CD4-positive, alpha-beta T cell treated with Interleukin-15 for 4 hours (primary cell): ENCODE data around the gene ADAMTS12.
"Not testable (repeated sequence)": the region's sequence is repeated elsewhere in the genome, so short reads cannot be mapped to it uniquely, and the experiment has no call there.

Experiments used
- DNase-seq: peaks from one replicate; pipeline ENCODE4 v3.0.0-alpha.2; 2020; ENCODE audit warnings: low spot score

The ADAMTS12 gene

GRCh38 chr5:33526755-33527154, 365.0 kb downstream of the ADAMTS12 start:
- no peak for DNase-seq

DNA sequence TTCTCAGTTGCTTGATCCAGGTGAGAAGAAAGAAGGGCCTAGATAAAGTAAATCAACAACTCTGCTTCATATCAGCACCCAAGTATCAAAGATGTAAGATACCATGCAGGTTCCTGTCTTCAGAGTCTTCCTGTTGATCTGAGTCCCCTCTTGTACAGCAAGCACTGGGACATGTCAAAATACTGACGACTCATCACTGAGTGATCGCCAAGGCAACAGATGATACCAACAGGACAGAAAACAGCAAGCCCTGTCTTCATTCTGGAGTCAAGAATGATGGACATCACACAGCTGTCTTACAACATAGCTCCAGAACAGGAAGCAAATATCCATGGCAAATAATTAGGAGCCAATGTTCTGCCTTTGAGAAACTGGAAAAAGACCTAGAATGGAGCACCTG, 367.3 kb downstream of the ADAMTS12 start:
- DNase-seq = no peak

GRCh38 chr5:33523208-33523771, 368.5 kb downstream of the ADAMTS12 start:
- DNase-seq = no peak

DNA sequence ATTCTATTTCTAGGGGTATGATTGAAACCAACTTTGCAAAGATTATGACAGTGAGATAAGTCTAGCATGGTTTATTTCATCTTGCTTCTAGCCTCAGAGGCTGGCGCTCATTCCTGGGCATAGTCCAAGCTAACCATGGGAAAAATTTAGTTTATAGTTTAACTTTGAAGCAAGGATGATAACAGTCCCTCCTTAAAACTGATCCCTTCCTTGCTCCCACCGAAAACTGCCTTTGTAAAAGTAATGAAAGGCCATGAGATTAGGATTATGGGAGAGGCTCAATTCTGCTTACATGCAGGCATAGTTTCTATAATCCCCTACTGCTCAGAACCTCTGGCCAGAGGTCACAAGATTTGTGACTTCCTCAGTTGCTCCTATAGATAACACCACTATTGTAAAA, 375.4 kb downstream of the ADAMTS12 start:
- no peak for DNase-seq

DNA sequence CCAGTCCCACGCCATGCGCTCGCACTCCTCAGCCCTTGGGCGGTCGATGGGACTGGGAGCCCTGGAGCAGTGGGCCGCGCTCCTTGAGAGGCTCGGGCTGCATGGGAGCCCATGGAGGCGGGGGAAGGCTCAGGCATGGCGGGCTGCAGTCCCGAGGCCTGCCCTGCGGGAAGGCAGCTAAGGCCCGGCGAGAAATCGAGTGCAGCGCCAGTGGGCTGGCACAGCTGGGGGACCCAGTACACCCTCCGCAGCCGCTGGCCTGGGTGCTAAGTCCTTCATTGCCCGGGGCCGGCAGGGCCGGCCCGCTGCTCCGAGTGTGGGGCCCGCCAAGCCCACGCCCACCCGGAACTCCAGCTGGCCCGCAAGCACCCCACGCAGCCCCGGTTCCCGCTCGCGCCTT, 376.4 kb downstream of the ADAMTS12 start:
- not testable (repeated sequence) for DNase-seq

GRCh38 chr5:33513462-33514185, 378.2 kb downstream of the ADAMTS12 start:
- DNase-seq = no peak

GRCh38 chr5:33509036-33509435, 382.8 kb downstream of the ADAMTS12 start:
- no peak for DNase-seq

DNA sequence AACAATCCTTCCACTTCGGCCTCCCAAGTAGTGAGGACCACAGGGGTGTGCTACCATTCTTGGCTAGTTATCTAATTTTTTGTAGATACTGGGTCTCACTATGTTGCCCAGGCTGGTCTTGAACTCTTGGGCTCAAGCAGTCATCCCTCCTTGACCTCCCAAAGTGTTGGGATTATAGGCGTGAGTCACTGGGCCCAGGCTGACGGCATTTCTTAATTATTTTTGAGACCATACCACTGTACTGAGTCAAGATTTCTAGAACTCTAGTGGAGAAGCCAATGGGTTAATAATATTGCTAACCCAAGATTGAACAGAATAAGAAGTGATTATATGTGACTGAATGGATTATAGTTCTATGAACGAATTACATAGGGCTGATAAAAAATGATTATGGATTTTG, 384.4 kb downstream of the ADAMTS12 start:
- no peak for DNase-seq

- DNase-seq = no peak
These were observed 387.2 kb downstream of the ADAMTS12 start for GRCh38 chr5:33504570-33504969.

- DNase-seq = no peak
These were observed 389.9 kb downstream of the ADAMTS12 start for GRCh38 chr5:33501899-33502298.

DNA sequence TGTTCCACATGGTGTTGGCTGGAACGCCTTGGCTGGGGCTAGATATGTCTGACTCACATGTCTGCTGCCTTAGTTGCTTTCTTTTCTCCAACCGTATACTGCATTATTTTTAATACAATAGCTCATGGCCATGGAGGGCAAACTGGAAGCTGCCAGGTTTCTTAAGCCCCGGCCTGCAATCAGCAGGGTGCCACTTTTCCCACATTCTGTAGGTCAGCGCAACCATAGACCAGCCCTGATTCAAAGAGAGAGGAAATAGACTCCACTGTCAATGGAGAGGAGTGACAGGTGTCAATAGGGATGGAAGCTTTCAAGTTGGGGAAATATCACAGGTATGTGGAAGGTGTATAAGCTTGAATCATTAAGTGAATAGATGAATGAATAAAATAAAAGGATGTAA, 390.5 kb downstream of the ADAMTS12 start:
- no peak for DNase-seq

DNA sequence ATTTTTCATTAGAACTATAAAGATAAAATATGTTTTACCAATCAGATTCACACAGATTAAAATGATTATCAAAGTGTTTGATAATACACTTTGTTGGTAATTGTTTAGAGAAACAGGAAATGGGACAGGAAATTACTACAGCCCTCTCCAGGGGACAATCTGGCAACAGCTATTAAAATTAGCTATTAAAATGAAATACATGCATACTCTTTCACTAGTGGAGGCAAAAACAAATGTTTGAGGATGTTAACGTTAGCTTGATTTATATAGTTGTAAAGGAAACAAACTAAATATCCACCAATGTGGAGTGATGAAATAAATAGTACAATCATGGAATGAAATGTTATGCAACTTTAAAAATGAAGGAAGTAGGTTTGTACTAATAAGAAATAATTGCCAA, 397.3 kb downstream of the ADAMTS12 start:
- no peak for DNase-seq

GRCh38 chr5:33491941-33492340, 399.8 kb downstream of the ADAMTS12 start:
- no peak for DNase-seq

DNA sequence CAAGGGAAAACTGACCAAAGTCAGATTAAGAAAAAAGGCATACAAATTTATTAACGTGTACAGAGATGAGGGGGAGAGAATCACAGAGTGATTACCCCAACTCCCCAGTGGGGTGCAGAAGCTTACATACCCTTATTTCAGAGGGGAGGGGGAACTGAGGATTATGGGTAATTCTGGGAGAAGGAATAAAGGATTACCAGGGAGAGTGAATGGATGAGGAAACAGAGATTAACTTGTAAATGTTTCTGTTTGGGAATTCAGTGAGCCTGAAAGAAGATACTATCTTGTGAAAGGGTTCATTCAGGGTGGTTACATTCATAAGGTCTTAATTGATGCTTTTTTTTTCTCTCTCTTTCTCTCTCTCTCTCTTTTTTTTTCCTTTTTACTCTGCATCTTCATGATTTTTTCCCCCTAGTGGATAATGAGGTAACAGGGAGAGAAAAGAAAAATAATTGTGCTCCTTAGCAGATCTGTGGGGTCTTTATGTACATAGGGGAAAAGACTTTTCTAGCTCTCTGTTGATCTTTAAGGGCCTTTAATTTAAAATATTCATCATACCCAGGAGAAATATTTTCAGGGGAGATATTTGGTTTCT, 401.6 kb downstream of the ADAMTS12 start:
- DNase-seq = no peak

DNA sequence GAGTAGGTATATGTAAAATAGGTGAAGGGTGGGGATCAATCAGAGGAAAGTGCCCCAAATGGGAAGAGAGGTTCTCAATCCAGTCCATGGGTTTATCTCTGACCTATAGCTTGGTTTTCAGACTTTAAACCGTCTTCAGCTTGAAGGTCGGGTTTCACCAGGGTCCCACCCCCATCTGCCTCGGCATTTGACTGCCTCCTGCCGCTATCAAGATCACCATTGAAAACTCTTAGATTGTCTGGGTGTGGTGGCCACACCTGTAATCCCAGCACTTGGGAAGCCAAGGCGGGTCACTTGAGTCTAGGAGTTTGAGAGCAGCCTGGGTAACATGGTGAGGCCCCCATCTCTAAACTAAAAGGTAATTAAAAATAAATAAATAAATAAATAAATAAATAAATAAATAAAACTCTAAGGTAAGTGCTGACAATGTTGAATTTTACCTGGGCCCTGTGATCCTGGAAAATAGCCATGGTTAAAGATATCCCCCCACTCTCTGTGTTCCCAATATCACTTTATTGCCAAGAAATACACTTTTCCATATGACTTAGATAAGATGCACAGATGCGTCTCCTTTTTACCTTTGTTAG, 402.2 kb downstream of the ADAMTS12 start:
- no peak for DNase-seq

DNA sequence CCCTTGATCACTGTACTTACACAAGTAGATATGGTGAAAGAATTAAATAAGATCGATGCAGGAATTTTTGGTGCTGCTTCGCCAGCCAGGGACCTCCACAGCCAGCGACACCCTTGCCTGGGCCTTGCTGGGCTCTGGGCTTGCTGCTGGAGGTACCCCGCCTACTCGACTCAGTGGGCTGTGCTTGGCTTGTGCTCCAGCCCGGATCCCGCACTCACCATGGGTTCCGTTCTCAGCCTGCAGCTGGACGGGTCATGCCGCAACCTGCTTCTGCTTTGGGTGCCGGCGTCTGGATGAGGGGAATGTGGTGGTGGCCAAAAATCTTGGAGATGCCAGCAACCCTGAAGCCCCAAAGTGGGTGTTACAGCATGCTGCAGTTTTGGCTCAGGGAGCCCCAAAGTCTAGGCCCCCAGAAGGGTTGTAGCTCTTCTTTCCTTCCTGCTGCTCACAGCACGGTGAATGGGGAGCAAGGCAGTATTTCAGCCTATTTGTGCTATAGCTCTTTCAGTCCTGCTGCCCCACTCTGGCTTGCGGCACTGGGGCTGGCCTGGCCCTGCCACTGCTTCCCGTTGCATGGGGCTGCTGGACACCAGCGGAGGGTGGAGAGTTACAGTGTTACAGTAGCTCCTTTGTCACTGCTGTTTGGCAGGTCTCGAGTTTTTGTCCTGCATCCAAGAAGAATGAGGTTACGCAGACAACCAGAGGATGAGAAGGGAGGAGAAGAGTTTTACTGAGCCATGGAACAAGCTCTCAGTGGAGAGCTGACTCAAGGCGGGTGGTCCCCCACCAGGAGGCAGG, 403.0 kb downstream of the ADAMTS12 start:
- no peak for DNase-seq

- DNase-seq = no peak
These were observed 404.6 kb downstream of the ADAMTS12 start for GRCh38 chr5:33487236-33487635.

- no peak for DNase-seq
These were observed 409.5 kb downstream of the ADAMTS12 start for GRCh38 chr5:33482335-33482734.

- DNase-seq = no peak
These were observed 410.9 kb downstream of the ADAMTS12 start for GRCh38 chr5:33480876-33481275.

- no peak for DNase-seq
These were observed 412.5 kb downstream of the ADAMTS12 start for GRCh38 chr5:33479311-33479710.

DNA sequence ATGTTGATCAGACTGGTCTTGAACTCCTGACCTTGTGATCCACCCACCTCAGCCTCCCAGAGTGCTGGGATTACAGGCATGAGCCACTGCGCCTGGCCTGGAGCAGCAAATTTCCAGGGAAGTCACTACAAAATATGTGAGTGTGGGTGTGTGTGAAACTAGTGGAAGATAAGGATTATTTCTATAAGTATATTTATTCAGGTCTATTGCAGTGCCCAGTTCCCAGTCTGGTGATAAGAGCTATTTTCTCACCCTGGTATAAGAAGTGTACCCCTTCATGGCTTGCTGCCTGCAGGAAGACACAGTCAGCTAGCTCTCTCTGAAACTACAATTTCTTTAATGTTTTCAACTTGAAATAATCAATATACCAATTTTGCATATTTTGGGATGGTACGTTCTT, 414.0 kb downstream of the ADAMTS12 start:
- DNase-seq = no peak

- DNase-seq = no peak
These were observed 414.8 kb downstream of the ADAMTS12 start for GRCh38 chr5:33476992-33477391.
